GM18861 (cell line): ENCODE data around the gene FAM24B.
"Not testable (repeated sequence)": the region's sequence is repeated elsewhere in the genome, so short reads cannot be mapped to it uniquely, and the experiment has no call there.

ENCODE experiments used
- ATAC-seq: cut with Tn5 transposase; IDR thresholded peaks from one replicate; pipeline ENCODE4 v1.9.1; 2021; ENCODE audit not compliant: unreplicated experiment

The FAM24B gene, protein sequence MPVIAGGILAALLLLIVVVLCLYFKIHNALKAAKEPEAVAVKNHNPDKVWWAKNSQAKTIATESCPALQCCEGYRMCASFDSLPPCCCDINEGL

GRCh38 chr10:122879339-122880273, at the start of gene FAM24B:
Gene FAM24B, minus strand, starts transcription at chr10:122879581. Its CDS starts 29,066 bp downstream, at chr10:122850515.
- peak; percentile 77 for ATAC-seq

- no peak for ATAC-seq
Observed at GRCh38 chr10:122915700-122916099, 36.3 kb upstream of the FAM24B start.

- no peak for ATAC-seq
Observed at GRCh38 chr10:122911889-122912484, 32.6 kb upstream of the FAM24B start.

DNA sequence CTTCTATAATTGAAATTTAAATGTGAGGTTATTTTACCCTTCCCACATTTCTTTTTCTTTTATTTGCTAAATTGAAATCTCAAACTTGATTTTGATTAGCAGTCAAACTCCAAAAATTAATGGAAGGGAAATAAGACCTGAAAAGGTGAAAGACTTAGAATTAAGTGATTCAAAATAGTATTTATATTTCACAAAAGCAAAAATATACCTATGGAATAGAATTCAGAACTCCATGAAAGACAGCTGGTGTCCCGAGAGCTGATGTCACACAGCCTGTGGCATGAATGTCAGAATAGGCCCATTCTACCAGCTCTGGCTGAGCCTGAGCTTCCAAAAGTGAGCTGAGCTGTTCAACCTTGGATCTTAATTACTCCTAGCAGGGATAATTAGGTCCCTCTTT, 30.9 kb upstream of the FAM24B start, which contains the start of gene FAM24A:
Gene FAM24A (plus strand): TSS at position 301 of the 400 bp plus-strand sequence. CDS start 1,025 bp downstream, outside the sequence.
- no peak for ATAC-seq

DNA sequence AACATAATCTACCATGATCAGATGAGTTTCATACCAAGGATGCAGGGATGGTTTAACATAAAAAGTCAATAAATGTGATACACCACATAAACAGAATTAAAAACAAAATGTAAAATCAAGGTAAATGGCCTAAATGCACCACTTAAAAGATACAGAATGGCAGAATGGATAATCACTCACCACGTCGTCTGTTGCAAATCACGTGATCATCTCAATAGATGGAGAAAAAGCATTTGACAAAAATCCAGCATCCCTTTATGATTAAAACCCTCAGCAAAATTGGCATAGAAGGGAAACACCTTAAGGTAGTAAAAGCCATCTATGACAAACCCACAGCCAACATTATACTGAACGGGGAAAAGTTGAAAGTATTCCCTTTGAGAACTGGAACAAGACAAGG, 24.5 kb upstream of the FAM24B start:
- not testable (repeated sequence) for ATAC-seq

- ATAC-seq: no peak
Observed at GRCh38 chr10:122894261-122894944, 15.0 kb upstream of the FAM24B start.

DNA sequence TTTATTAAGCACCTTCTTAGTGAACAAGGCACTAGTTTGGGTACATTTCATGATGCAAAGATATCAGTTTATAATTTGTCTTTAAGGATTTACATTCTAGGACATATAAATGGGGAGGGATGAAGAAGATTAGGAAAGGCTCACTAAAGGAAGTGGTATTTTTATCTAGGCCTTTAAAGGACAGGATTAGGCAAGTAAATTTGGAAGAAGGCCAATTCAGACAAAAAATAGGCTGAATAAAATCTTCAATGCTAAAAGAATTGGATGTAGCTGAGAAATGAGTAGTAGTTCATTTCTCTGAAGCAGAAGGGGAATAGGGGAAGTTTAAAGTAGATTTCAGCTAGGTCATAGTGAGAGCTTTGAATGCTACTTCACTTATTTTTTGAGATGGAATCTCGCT, 4.8 kb upstream of the FAM24B start:
- ATAC-seq: no peak

- no peak for ATAC-seq
Observed at GRCh38 chr10:122882766-122883165, 3.4 kb upstream of the FAM24B start.

- ATAC-seq: no peak
Observed at GRCh38 chr10:122878799-122879338, 512 bp downstream of the FAM24B start.

DNA sequence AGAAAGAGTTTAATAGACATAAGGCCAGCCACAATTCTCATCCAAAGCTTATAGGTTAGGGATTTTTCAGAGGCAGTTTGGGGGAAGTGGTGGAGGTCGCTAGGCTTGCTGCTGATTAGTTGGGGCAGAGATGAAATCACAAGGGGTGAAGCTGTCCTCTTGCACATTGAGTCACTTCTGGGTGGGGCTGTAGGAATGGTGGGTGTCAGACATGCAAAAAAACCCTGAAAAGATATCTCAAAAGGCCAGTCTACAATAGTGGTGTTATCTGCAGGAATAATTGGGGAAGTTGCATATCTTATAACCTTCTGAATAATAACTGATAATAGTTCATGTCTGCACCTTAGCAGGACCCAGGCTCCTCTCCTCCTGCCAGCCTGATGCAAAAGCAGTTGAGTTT, 2.1 kb downstream of the FAM24B start:
- ATAC-seq: no peak

DNA sequence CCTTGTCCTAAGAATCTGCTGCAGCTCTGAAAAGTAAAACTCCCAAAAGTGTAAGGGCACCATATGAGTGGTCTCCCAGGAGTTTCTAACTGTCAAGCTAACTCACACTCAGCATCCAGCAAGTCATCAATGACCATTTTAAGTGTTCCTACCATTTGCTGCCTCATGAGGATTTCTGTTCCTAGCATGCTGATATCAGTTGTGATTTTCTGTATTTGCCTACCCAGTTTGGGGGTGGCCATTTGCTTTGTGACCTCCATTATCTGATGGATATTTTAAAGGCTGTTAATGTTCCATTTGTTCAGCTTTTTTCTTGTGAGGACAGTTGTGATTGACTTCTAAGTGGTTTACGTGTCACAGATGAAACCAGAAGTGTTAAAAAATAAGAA, 2.9 kb downstream of the FAM24B start:
- ATAC-seq: no peak

- no peak for ATAC-seq
Observed at GRCh38 chr10:122875843-122876466, 3.4 kb downstream of the FAM24B start.

DNA sequence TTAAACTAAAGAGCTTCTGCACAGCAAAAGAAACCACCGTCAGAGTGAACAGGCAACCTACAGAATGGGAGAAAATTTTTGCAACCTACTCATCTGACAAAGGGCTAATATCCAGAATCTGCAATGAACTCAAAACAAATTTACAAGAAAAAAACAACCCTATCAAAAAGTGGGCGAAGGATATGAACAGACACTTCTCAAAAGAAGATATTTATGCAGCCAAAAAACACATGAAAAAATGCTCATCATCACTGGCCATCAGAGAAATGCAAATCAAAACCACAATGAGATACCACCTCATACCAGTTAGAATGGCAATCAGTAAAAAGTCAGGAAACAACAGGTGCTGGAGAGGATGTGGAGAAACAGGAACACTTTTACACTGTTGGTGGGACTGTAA, 7.4 kb downstream of the FAM24B start:
- not testable (repeated sequence) for ATAC-seq

- ATAC-seq: not testable (repeated sequence)
Observed at GRCh38 chr10:122868768-122869167, 10.6 kb downstream of the FAM24B start.

GRCh38 chr10:122866757-122867482, 12.5 kb downstream of the FAM24B start:
- ATAC-seq: not testable (repeated sequence)

DNA sequence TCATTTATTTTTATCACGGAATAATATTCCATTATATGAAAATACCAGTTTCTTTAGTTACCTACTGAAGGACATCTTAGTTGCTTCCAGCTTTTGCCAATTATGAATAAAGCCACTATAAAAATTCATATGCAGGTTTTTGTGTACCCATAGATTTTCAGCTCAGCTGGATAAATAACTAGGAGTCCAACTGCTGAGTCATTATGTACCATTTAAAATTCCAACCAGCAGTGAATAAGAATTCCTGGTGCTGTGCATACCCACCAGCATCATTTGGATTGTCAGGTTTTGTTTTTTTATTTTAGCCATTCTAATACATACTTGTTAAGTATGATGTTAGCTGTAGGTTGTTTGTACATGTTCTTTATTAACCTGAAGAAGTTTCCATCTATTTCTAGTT, 14.5 kb downstream of the FAM24B start:
- no peak for ATAC-seq

DNA sequence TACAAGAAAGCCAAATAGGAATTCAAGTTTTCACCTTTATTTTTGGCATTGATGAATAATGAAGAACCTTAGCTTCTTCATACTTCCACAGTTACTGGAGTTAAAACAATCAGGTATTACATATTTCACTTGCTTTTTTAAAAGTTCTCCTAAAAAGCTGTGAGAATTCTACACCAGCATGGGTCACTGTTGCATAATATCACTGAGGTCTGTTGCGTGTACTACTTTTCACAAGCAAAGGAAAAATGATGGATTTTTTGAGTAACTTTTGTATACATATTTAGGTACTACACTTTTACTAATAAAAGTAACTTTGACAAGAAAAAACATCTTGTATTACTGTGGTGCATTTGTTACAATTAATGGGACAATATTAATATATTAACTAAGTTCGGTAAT, 15.2 kb downstream of the FAM24B start:
- no peak for ATAC-seq

DNA sequence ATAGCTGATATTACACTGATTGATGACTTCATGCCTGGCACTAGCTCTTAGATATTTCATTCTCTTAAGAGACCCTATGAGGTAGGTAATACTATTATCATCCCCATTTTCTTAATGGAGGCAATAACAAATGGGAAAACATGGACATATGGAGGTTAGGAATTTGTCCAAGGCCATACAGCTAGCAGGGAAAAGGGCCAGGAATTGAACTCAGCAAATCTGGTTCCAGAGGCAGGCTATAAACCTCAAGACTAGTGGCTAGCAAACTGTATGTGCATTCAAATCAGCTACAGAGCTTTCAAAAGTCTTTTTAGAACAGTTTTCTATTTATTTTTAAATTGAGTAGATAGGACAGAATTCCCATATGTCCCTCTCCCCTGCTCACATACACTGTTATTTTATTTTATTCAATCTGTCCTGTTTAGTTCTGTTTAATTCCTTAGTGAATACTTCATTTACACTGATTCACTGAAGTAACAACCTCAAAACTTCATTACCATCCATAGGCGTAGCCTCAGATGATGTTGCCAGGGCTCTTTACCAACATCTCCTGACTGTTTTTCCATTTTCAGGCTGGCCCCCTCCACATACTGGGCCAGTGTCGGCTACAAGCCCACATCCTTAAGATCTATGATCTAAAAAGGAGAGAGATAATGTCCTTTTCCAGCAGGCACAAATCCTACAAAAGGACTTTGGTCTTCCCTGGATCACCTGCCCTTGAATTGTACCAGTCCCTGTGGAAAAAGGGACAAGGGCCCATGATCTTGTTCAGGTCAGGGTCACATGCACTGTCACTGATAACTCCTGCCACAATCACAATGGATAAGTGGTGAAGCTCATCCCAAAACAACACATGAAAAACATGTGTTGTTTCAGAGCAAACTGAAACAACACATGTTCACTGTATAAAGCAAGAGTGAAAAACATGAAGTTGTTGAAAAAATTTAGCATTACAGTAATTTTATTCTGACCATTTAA, 15.9 kb downstream of the FAM24B start:
- no peak for ATAC-seq

DNA sequence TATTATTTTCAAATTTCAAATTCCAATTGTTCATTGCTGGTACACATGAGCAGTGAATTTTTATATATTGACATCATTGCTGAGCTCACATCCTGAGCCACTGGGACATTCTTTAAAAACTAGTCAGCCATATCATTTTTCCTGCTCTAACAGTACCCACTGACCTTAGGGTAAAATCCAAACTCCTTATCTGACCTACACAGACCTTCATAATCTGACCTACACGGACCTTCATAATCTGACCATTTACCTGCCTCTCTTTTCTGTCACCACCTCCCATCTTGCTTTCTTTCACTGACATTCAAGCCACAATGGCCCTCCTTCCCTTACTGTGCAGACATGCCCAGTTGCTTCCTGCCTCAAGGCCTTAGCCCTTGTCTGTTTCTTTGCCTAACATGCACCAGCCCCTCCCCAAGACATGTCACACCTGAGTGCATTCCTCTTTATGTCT, 17.6 kb downstream of the FAM24B start:
- ATAC-seq: no peak
